Dendritic cell treated with granulocyte-macrophage colony-stimulating factor and Interleukin-4, amounts not matched to agents 40 ng/mL and 50 ng/mL, for 4 days (primary cell): Measurements from ENCODE around the gene ROR1.
"Not testable (repeated sequence)": the region's sequence is repeated elsewhere in the genome, so short reads cannot be mapped to it uniquely, and the experiment has no call there.

Experiments
- H3K27ac Mint-ChIP-seq: one replicate; pipeline ENCODE4 v1.8.0; 2022; ENCODE audit warnings: mild to moderate bottlenecking, mixed read lengths
- H3K27me3 Mint-ChIP-seq: one replicate; pipeline ENCODE4 v1.8.0; 2022; ENCODE audit warnings: mild to moderate bottlenecking, mixed read lengths
- H3K36me3 Mint-ChIP-seq: one replicate; pipeline ENCODE4 v1.8.0; 2022; ENCODE audit warnings: low read depth, mixed read lengths
- H3K4me1 Mint-ChIP-seq: one replicate; pipeline ENCODE4 v1.8.0; 2022; ENCODE audit warnings: low read depth, mixed read lengths
- H3K4me3 Mint-ChIP-seq: one replicate; pipeline ENCODE4 v1.8.0; 2022; ENCODE audit warnings: mild to moderate bottlenecking, moderate library complexity, mixed read lengths
- H3K9me3 Mint-ChIP-seq: one replicate; pipeline ENCODE4 v1.8.0; 2022; ENCODE audit warnings: mixed read lengths
- intact Hi-C: fragments of 100-400 bp; cut with micrococcal nuclease; formaldehyde crosslinking; loops from one replicate; pipeline ENCODE4 v1.15.0; 2022

Gene ROR1

GRCh38 chr1:64077281-64077940, 303.6 kb downstream of the ROR1 start:
- intact Hi-C loops: no loop called here
- Mint-ChIP-seq H3K4me3 (no peak overlapping the region), H3K36me3 (no peaks in the 10 kb centered on the region), H3K27me3 (no peaks in the 10 kb centered on the region), H3K9me3 (no peaks in the 10 kb centered on the region), H3K27ac (no peak overlapping the region), H3K4me1 (no peaks in the 10 kb centered on the region)

- Mint-ChIP-seq H3K9me3 (no peaks in the 10 kb centered on the region), H3K27me3 (no peaks in the 10 kb centered on the region), H3K4me1 (no peaks in the 10 kb centered on the region), H3K4me3 (no peak overlapping the region), H3K27ac (no peak overlapping the region), H3K36me3 (no peaks in the 10 kb centered on the region)
- intact Hi-C loops: no loop called here
These were observed 307.2 kb downstream of the ROR1 start for GRCh38 chr1:64080941-64081562.

- H3K4me1 Mint-ChIP-seq: no peaks in the 10 kb centered on the region
- no peaks in the 10 kb centered on the region for H3K36me3 Mint-ChIP-seq
- H3K9me3 Mint-ChIP-seq: no peaks in the 10 kb centered on the region
- intact Hi-C loops: no loop called here
- no peak overlapping the region for H3K27ac Mint-ChIP-seq
- no peaks in the 10 kb centered on the region for H3K27me3 Mint-ChIP-seq
- no peak overlapping the region for H3K4me3 Mint-ChIP-seq
These were observed 308.6 kb downstream of the ROR1 start for GRCh38 chr1:64082459-64082858.

- H3K4me1 Mint-ChIP-seq: no peaks in the 10 kb centered on the region
- H3K27ac Mint-ChIP-seq: no peak overlapping the region
- no peak overlapping the region for H3K4me3 Mint-ChIP-seq
- H3K9me3 Mint-ChIP-seq: no peaks in the 10 kb centered on the region
- no peaks in the 10 kb centered on the region for H3K36me3 Mint-ChIP-seq
- H3K27me3 Mint-ChIP-seq: no peaks in the 10 kb centered on the region
- intact Hi-C loops: no loop called here
These were observed 310.6 kb downstream of the ROR1 start for GRCh38 chr1:64084451-64084850.

- intact Hi-C loops: no loop called here
- Mint-ChIP-seq H3K9me3 (no peaks in the 10 kb centered on the region), H3K27ac (no peak overlapping the region), H3K27me3 (no peaks in the 10 kb centered on the region), H3K4me3 (no peak overlapping the region), H3K4me1 (no peaks in the 10 kb centered on the region), H3K36me3 (no peaks in the 10 kb centered on the region)
These were observed 314.0 kb downstream of the ROR1 start for GRCh38 chr1:64087768-64088167.

GRCh38 chr1:64090436-64090835, 316.6 kb downstream of the ROR1 start:
- Mint-ChIP-seq H3K27ac (no peak overlapping the region), H3K4me1 (no peaks in the 10 kb centered on the region), H3K36me3 (no peaks in the 10 kb centered on the region), H3K27me3 (no peaks in the 10 kb centered on the region), H3K9me3 (no peaks in the 10 kb centered on the region), H3K4me3 (no peak overlapping the region)
- intact Hi-C loops: no loop called here

GRCh38 chr1:64092851-64093371, 319.1 kb downstream of the ROR1 start:
- H3K36me3 Mint-ChIP-seq: no peaks in the 10 kb centered on the region
- intact Hi-C loops: no loop called here
- no peak overlapping the region for H3K27ac Mint-ChIP-seq
- no peaks in the 10 kb centered on the region for H3K9me3 Mint-ChIP-seq
- no peaks in the 10 kb centered on the region for H3K4me1 Mint-ChIP-seq
- no peak overlapping the region for H3K4me3 Mint-ChIP-seq
- no peaks in the 10 kb centered on the region for H3K27me3 Mint-ChIP-seq

- intact Hi-C loops: no loop called here
- H3K36me3 Mint-ChIP-seq: no peaks in the 10 kb centered on the region
- no peak overlapping the region for H3K4me3 Mint-ChIP-seq
- H3K9me3 Mint-ChIP-seq: no peaks in the 10 kb centered on the region
- no peak overlapping the region for H3K27ac Mint-ChIP-seq
- H3K4me1 Mint-ChIP-seq: no peaks in the 10 kb centered on the region
- no peaks in the 10 kb centered on the region for H3K27me3 Mint-ChIP-seq
These were observed 320.1 kb downstream of the ROR1 start for GRCh38 chr1:64093941-64094340.

- Mint-ChIP-seq H3K9me3 (no peaks in the 10 kb centered on the region), H3K27me3 (no peaks in the 10 kb centered on the region)
These were observed 322.0 kb downstream of the ROR1 start for GRCh38 chr1:64095832-64096231.

GRCh38 chr1:64097859-64098258, 324.0 kb downstream of the ROR1 start:
- no peak overlapping the region for H3K27ac Mint-ChIP-seq
- no peaks in the 10 kb centered on the region for H3K9me3 Mint-ChIP-seq
- no peaks in the 10 kb centered on the region for H3K36me3 Mint-ChIP-seq
- no peak overlapping the region for H3K4me3 Mint-ChIP-seq
- H3K4me1 Mint-ChIP-seq: no peaks in the 10 kb centered on the region
- intact Hi-C loops: no loop called here
- H3K27me3 Mint-ChIP-seq: no peaks in the 10 kb centered on the region

More at GRCh38 chr1:64095832-64096231, 322.0 kb downstream of the ROR1 start:
- no peaks in the 10 kb centered on the region for H3K4me1 Mint-ChIP-seq
- H3K4me3 Mint-ChIP-seq: no peak overlapping the region
- H3K27ac Mint-ChIP-seq: no peak overlapping the region
- intact Hi-C loops: no loop called here
- H3K36me3 Mint-ChIP-seq: no peaks in the 10 kb centered on the region

GRCh38 chr1:64098436-64098835, 324.6 kb downstream of the ROR1 start:
- Mint-ChIP-seq H3K4me3 (no peak overlapping the region), H3K27me3 (no peaks in the 10 kb centered on the region), H3K27ac (no peak overlapping the region), H3K4me1 (no peaks in the 10 kb centered on the region), H3K36me3 (no peaks in the 10 kb centered on the region), H3K9me3 (no peaks in the 10 kb centered on the region)
- intact Hi-C loops: no loop called here

GRCh38 chr1:64098846-64099582, 325.2 kb downstream of the ROR1 start:
- intact Hi-C loops: no loop called here
- Mint-ChIP-seq H3K27ac (no peak overlapping the region), H3K9me3 (no peaks in the 10 kb centered on the region), H3K27me3 (no peaks in the 10 kb centered on the region), H3K4me1 (no peaks in the 10 kb centered on the region), H3K36me3 (no peaks in the 10 kb centered on the region), H3K4me3 (no peak overlapping the region)

GRCh38 chr1:64100791-64101190, 327.0 kb downstream of the ROR1 start:
- H3K4me1 Mint-ChIP-seq: no peaks in the 10 kb centered on the region
- no peaks in the 10 kb centered on the region for H3K9me3 Mint-ChIP-seq

GRCh38 chr1:64104585-64104984, 330.8 kb downstream of the ROR1 start:
- H3K4me3 Mint-ChIP-seq, H3K9me3 Mint-ChIP-seq, H3K27me3 Mint-ChIP-seq, intact Hi-C loops, H3K27ac Mint-ChIP-seq, H3K36me3 Mint-ChIP-seq, H3K4me1 Mint-ChIP-seq: not testable (repeated sequence)

More at GRCh38 chr1:64100791-64101190, 327.0 kb downstream of the ROR1 start:
- no peak overlapping the region for H3K4me3 Mint-ChIP-seq
- H3K36me3 Mint-ChIP-seq: no peaks in the 10 kb centered on the region
- no peak overlapping the region for H3K27ac Mint-ChIP-seq
- intact Hi-C loops: no loop called here
- no peaks in the 10 kb centered on the region for H3K27me3 Mint-ChIP-seq
